ENCODE results near the gene TSPAN31.

DNA sequence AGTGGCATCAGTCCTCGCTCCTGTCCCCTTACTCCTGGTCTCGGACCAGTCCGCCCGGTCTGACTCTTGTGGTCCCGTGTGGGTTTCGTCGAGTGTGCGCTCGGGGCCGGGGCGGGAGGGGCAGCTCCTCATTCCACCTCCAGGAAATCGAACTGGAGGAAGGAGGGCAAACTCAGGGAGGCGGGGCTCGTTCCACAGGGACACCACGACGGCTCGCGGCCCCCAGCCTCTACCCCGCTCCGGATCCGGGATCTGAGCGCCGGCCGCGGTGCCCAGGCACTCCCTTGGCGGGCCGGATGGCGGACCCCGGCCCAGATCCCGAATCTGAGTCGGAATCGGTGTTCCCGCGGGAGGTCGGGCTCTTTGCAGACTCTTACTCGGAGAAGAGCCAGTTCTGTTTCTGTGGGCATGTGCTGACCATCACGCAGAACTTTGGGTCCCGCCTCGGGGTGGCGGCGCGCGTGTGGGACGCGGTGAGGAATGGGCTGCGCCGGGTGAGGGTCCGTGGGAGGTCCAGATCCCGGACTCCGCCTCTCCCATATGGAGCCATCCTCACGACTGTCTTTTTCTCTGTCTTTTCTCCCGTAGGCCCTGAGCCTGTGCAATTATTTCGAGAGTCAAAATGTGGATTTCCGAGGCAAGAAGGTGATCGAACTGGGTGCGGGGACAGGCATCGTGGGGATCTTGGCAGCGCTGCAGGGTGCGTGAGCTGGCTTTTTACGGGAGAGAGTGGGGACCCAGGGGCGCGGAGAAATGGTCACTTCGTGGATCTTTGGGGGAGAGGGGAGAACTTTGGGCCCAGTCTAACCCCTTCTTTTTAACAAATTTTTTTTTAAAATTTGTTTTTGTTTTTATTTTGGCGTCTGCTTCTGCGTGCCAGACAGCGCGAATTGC lies 27.8 kb downstream of the TSPAN31 start, which contains the start of gene EEF1AKMT3:
- no peak for TF ChIP-seq POLR2A (IDR thresholded peaks at IDR 0.05; ENCODE audit: low read depth, low read length)
- no peak for TF ChIP-seq POU2F2 (IDR thresholded peaks at IDR 0.05; ENCODE audit: low read depth, low read length)
- no peak for TF ChIP-seq SPI1 (IDR thresholded peaks at IDR 0.05; ENCODE audit: low read depth, low read length)
- TF ChIP-seq TAF1 (IDR thresholded peaks at IDR 0.05; ENCODE audit: low read depth, low read length) = no peak
